ENCODE data around the gene HTR1D. TPM values are rescaled to one million over a fixed set of nuclear protein-coding genes. Genes with fewer than 3 reads are reported as not detected.

Gene HTR1D
- total RNA-seq, 1 donor from 2014 or later, result 0.26 TPM

DNA sequence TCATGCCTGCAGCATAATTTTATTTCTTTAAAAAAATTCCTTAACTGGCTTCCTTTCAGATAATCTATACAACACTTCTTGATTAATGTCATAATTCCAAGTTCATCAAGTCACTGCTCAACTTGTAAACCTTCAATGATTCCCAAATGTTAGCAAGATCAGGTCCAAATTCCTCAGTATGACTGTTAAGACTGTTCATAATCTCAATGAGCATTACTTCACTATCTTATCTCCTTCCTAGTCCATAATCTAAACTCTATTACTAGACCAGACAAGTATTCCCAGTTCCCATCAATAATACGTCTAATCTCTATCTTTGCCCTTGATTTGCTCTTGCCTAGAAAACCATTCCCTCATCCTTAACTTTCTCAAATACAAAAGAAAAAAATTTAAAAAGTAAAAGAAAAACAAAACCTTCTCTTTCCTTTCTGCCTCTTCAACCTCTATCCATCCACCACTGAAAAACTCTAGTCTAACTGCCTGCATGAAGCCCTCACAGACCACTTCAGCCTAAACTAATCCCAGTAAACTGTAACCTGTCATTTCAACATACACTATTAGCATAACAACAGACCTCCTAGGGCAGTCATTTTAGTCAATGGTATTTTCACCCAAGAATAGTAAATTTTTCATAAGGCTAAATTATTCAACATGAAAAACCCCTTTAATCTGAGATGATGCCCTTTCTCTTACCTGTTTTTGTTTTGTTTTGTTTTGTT is 64.2 kb downstream of the HTR1D start:
- DNase-seq (ENCODE audit: low read depth, low spot score), result no peak

DNA sequence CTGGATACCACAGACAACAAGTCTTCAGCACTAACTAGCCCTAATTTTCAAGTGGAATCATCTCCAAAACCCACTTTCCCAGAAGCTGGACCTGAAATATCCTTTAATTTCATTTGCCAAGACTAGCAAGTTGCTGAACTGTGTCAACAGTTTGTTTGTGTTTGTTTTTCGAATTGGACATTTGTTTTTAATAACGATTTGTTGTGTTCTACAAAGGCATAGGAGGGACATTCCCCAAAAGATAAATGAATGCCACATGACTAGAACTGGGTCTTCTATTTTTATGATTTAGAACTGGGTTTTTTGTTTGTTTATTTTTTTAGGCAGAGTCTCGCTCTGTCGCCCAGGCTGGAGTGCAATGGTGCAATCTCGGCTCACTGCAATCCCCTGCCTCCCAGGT is 66.6 kb downstream of the HTR1D start:
- DNase-seq (ENCODE audit: low read depth, low spot score), result no peak

DNA sequence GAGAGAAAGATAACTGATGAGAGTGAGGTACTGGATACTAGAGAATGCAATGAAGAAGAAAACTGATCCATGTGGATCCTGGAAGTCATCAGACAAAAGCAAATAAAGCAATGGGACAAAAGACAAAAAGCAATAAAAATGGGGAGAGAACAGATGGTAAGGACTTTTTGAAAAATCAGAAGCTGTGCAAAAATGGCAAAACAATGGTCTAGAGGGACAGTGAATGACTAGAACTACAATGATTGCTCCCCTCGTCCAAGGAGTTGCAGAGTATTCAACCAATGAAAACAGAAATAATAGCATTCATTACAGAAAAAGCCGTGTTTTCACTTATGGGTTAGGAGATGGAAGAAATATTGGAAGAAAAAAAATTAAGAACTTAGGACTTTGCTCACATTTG is 67.2 kb downstream of the HTR1D start:
- DNase-seq (ENCODE audit: low read depth, low spot score), result no peak

DNA sequence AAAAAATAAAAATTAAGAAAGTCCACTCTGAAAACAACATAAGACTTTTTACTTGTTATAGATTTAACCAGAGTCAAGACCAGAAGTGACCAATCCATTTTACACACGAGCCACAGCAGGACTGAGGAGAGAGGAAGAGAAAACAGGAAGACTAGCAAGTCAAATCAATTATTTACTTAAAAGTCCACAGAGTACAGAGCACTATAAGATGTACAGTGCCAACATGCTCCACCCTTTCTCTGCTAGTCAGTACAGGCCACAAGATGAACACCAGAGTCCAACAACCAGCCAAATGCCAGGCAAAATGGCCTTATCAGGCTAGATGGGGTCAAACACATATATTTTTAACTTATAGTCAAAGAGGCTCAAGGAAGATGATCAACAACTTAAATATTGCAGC is 68.2 kb downstream of the HTR1D start:
- DNase-seq (ENCODE audit: low read depth, low spot score), result no peak

DNA sequence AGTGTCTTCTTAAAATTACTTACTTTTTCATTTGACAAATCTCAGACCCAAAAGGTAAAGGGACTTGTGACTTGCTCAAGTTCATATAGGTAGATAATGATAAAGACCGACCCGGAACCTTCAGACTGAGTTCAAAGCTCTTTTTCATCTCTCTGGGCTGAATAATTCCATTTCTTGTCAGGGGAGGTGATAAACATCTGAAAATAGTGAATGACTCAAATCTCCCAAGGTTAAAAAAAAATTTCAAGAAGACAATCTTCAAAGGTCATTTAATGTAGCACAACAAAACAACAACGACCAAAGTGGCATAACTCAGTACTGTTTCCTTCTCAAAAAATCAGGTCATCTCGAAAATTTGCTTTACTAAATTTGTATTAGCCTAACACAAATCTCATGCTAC is 69.2 kb downstream of the HTR1D start:
- no peak for DNase-seq (ENCODE audit: low read depth, low spot score)

Other genes with a start within 250 kb of the HTR1D start
- gene LACTBL1, start 244.6 kb downstream of the HTR1D start, total RNA-seq, result not detected in 2 replicates
- not detected in 2 replicates for gene TEX46, start 201.7 kb downstream of the HTR1D start, total RNA-seq
- 151 and 155 TPM in 2 replicates for gene KDM1A, start 198.0 kb downstream of the HTR1D start, total RNA-seq
- 54.3 and 69.6 TPM in 2 replicates for gene LUZP1, start 48.6 kb downstream of the HTR1D start, total RNA-seq
- gene HNRNPR, start 126.8 kb upstream of the HTR1D start, total RNA-seq, result 130 and 171 TPM in 2 replicates
- 15.2 and 21.1 TPM in 2 replicates for gene ZNF436, start 152.3 kb upstream of the HTR1D start, total RNA-seq
- 0.40 and 1.1 TPM in 2 replicates for gene TCEA3, start 207.2 kb upstream of the HTR1D start, total RNA-seq

Measured in pulmonary artery endothelial cell (primary cell).